HG03469 (cell line): ENCODE measurements around the gene PATL2.
A peak's percentile ranks its signal among the peaks of the same experiment; 100 is the strongest.
"Not testable (repeated sequence)": the region's sequence is repeated elsewhere in the genome, so short reads cannot be mapped to it uniquely, and the experiment has no call there.

Experiments used
- ATAC-seq: cut with Tn5 transposase; IDR thresholded peaks from one replicate; pipeline ENCODE4 v1.9.1; 2021; ENCODE audit warnings: mild to moderate bottlenecking, moderate library complexity, moderate number of reproducible peaks; ENCODE audit not compliant: unreplicated experiment

PATL2 gene

GRCh38 chr15:44711096-44711742, at the start of gene PATL2, which contains the start of gene B2M:
TSS of gene PATL2 (minus strand) at chr15:44711323. CDS start at chr15:44676490, 34,833 bp downstream.
TSS of gene B2M (plus strand) at chr15:44711517. CDS start at chr15:44711547, 30 bp downstream.
- peak; percentile 69 for ATAC-seq

- no peak for ATAC-seq
Observed at GRCh38 chr15:44753345-44753744, 42.2 kb upstream of the PATL2 start.

- not testable (repeated sequence) for ATAC-seq
Observed at GRCh38 chr15:44743454-44743853, 32.3 kb upstream of the PATL2 start.

- not testable (repeated sequence) for ATAC-seq
Observed at GRCh38 chr15:44739222-44739847, 28.2 kb upstream of the PATL2 start.

GRCh38 chr15:44738340-44738984, 27.3 kb upstream of the PATL2 start:
- no peak for ATAC-seq

GRCh38 chr15:44736181-44736765, 25.1 kb upstream of the PATL2 start, which contains the start of gene TRIM69:
TSS of gene TRIM69 (plus strand) at chr15:44736528. CDS start at chr15:44736705, 177 bp downstream.
- no peak for ATAC-seq

- ATAC-seq: no peak
Observed at GRCh38 chr15:44735482-44736180, 24.5 kb upstream of the PATL2 start.

- ATAC-seq: no peak
Observed at GRCh38 chr15:44734839-44735481, 23.8 kb upstream of the PATL2 start.

GRCh38 chr15:44729408-44730127, 18.4 kb upstream of the PATL2 start:
- no peak for ATAC-seq

GRCh38 chr15:44728576-44729407, 17.7 kb upstream of the PATL2 start:
- ATAC-seq: peak; percentile 52

GRCh38 chr15:44728232-44728575, 17.1 kb upstream of the PATL2 start:
- ATAC-seq: not testable (repeated sequence)

- no peak for ATAC-seq
Observed at GRCh38 chr15:44727485-44728231, 16.5 kb upstream of the PATL2 start.

GRCh38 chr15:44726568-44727484, 15.7 kb upstream of the PATL2 start:
- peak; percentile 32 for ATAC-seq

- no peak for ATAC-seq
Observed at GRCh38 chr15:44726136-44726535, 15.0 kb upstream of the PATL2 start.

GRCh38 chr15:44722011-44722410, 10.9 kb upstream of the PATL2 start:
- no peak for ATAC-seq

- ATAC-seq: no peak
Observed at GRCh38 chr15:44720460-44721176, 9.5 kb upstream of the PATL2 start.
